ENCODE results near the gene NFIX. TPM values are rescaled to one million over a fixed set of nuclear protein-coding genes. Genes with fewer than 3 reads are reported as not detected.

NFIX gene
- total and polyA plus RNA-seq, 2 of the 13 experiments (the other 11 are each of a cell fraction or from before 2014, with no cell fraction given) = 3.4 to 5.4 TPM

- TF ChIP-seq NFAT5 (CRISPR knock-in tag; IDR thresholded peaks at IDR 0.05) = no peak; the same call in 1 of the 2 replicates
- no peak for TF ChIP-seq HNRNPUL1 (IDR thresholded peaks at IDR 0.05; ENCODE audit: low read depth, low read length)
- no peak for TF ChIP-seq ZNF260 (CRISPR knock-in tag; IDR thresholded peaks at IDR 0.05; ENCODE audit: borderline replicate concordance, low read depth)
- no peak for TF ChIP-seq NPAS2 (CRISPR knock-in tag; IDR thresholded peaks at IDR 0.05; ENCODE audit: borderline replicate concordance)
- no peak for TF ChIP-seq SP2 (CRISPR knock-in tag; IDR thresholded peaks at IDR 0.05)
- no peak for TF ChIP-seq PAWR (CRISPR knock-in tag; IDR thresholded peaks at IDR 0.05; ENCODE audit: borderline replicate concordance)
- peak in 1 of 2 experiments; percentile 56; a peak in 1 of 4 replicates for TF ChIP-seq POLR2A (IDR thresholded peaks at IDR 0.05; ENCODE audit: insufficient read depth in 1 of 2, low read depth in 2 of 2, low read length in 2 of 2)
- TF ChIP-seq, protein P1, sequence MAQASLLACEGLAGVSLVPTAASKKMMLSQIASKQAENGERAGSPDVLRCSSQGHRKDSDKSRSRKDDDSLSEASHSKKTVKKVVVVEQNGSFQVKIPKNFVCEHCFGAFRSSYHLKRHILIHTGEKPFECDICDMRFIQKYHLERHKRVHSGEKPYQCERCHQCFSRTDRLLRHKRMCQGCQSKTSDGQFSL (CRISPR knock-in tag; IDR thresholded peaks at IDR 0.05) = no peak
- TF ChIP-seq ZNF704 (CRISPR knock-in tag; IDR thresholded peaks at IDR 0.05; ENCODE audit: borderline replicate concordance) = no peak
- TF ChIP-seq ADNP (CRISPR knock-in tag; IDR thresholded peaks at IDR 0.05) = 0 out of 2 replicates have a peak, but pooled peaks have one; percentile 15
- no peak for TF ChIP-seq PBX2 (CRISPR knock-in tag; IDR thresholded peaks at IDR 0.05)
- TF ChIP-seq HINFP (CRISPR knock-in tag; IDR thresholded peaks at IDR 0.05; ENCODE audit: low read depth) = no peak
- TF ChIP-seq MXI1 (IDR thresholded peaks at IDR 0.05; ENCODE audit: borderline replicate concordance, low read depth, low read length) = peak; percentile 65; the same call in 1 of the 3 replicates
- no peak for TF ChIP-seq DMAP1 (CRISPR knock-in tag; IDR thresholded peaks at IDR 0.05)
- no peak for TF ChIP-seq ZNF660 (CRISPR knock-in tag; IDR thresholded peaks at IDR 0.05; ENCODE audit: borderline replicate concordance, low read depth)
- no peak for TF ChIP-seq PHF20 (CRISPR knock-in tag; IDR thresholded peaks at IDR 0.05)
- TF ChIP-seq, protein P2, sequence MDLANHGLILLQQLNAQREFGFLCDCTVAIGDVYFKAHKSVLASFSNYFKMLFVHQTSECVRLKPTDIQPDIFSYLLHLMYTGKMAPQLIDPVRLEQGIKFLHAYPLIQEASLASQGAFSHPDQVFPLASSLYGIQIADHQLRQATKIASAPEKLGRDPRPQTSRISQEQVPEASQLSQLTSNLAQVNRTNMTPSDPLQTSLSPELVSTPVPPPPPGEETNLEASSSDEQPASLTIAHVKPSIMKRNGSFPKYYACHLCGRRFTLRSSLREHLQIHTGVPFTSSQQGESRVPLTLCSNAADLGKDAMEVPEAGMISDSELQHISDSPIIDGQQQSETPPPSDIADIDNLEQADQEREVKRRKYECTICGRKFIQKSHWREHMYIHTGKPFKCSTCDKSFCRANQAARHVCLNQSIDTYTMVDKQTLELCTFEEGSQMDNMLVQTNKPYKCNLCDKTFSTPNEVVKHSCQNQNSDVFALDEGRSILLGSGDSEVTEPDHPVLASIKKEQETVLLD (CRISPR knock-in tag; IDR thresholded peaks at IDR 0.05; ENCODE audit: low read depth) = no peak
Measured at GRCh38 chr19:13060964-13061927, 66.0 kb downstream of the NFIX start (continued).
